NOMO-1 treated with dmso at 0.1 percent for 144 hours (cell line): ENCODE data around the gene HPS3.
"Not testable (repeated sequence)": the region's sequence is repeated elsewhere in the genome, so short reads cannot be mapped to it uniquely, and the experiment has no call there.

ENCODE experiments used
- DNase-seq: peaks from one replicate; lab custom pipeline; 2025; ENCODE audit not compliant: unreplicated experiment; lab: John Stamatoyannopoulos, UW

Gene HPS3, protein sequence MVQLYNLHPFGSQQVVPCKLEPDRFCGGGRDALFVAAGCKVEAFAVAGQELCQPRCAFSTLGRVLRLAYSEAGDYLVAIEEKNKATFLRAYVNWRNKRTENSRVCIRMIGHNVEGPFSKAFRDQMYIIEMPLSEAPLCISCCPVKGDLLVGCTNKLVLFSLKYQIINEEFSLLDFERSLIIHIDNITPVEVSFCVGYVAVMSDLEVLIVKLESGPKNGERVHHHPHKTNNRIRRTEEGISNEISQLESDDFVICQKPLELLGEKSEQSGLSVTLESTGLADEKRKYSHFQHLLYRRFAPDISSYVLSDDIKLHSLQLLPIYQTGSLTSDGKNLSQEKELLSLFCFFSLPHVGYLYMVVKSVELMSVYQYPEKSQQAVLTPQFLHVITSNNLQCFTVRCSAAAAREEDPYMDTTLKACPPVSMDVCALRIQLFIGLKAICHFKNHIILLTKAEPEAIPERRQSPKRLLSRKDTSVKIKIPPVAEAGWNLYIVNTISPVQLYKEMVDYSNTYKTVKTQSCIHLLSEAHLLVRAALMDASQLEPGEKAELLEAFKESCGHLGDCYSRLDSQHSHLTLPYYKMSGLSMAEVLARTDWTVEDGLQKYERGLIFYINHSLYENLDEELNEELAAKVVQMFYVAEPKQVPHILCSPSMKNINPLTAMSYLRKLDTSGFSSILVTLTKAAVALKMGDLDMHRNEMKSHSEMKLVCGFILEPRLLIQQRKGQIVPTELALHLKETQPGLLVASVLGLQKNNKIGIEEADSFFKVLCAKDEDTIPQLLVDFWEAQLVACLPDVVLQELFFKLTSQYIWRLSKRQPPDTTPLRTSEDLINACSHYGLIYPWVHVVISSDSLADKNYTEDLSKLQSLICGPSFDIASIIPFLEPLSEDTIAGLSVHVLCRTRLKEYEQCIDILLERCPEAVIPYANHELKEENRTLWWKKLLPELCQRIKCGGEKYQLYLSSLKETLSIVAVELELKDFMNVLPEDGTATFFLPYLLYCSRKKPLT

DNA sequence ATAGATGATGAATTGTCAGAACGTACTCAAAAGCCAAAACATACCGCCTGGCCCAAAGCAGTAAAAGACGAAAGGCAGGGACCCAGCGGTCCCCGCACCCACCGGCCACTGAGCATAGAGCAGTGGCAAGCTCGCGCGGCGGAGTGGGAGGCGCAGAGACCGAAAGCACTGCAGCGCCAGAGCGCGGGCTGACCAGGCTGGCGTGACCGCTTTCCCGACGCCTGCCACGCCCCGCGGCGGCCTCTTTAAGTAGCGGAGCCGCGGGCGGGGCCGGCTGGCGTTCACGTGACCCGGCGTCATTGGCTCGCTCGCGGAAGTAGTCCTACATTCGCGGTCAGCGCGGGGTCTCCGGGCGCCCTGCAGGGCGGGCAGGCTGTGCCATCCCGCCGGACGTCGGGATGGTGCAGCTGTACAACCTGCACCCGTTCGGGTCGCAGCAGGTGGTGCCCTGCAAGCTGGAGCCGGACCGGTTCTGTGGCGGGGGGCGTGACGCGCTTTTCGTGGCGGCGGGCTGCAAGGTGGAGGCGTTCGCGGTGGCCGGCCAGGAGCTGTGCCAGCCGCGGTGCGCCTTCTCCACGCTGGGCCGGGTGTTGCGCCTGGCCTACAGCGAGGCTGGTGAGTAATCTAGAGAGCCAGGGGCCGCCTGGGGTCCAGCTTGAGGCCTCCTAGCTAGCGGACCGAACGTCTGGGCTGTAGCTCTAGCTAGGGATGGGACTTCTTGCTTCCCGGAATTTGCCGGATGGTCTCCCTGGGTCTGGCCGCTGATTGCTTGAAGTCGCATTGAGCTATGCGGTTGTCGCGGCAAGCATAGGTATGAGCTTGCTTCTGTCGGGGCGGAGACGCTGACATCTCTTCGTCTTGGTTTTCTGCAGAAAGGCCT, at the start of gene HPS3:
HPS3 (plus strand) TSS at position 313 of the 880 bp plus-strand sequence; CDS start at position 399, 86 bp downstream.
- DNase-seq, result peak; percentile 95

GRCh38 chr3:149080011-149080698, 49.3 kb upstream of the HPS3 start:
- DNase-seq, result no peak

DNA sequence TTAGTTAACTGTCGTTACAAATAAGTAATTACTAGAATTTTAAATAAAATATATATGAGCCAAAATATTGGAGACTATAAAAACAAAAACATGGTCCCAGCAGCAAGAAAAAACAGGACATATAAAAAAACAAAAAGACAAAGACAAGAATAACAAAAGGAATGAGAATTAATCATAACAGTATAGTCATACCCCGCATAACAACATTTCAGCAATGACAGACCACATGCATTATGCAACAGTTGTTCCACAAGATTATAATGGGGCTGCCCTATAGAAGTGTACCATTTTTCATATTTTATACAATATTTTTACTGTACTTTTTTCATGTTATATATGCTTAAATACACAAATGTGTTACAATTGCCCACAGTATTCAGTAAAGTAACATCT, 48.7 kb upstream of the HPS3 start:
- DNase-seq, result no peak

- DNase-seq, result no peak
Measured at GRCh38 chr3:149081772-149082171, 47.7 kb upstream of the HPS3 start.

DNA sequence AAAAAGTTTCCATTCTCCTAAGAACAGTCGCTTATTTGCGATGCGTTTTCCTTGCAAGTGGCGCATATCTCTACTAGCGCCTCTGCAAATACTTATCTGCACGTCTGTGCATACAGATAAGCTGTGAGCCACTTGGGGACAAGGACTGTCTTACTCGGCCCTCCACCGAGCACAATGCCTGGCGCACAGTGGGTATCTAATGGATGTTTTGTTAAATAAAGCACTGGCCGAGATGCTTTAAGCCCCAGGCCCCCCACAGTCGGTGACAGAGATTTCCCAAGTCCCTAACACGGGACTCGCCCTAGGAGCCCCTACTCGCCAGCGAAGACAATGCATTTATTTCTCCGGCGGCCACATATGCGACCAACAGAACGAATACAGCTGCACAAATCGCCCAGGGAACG, 43.6 kb upstream of the HPS3 start:
- DNase-seq, result no peak

DNA sequence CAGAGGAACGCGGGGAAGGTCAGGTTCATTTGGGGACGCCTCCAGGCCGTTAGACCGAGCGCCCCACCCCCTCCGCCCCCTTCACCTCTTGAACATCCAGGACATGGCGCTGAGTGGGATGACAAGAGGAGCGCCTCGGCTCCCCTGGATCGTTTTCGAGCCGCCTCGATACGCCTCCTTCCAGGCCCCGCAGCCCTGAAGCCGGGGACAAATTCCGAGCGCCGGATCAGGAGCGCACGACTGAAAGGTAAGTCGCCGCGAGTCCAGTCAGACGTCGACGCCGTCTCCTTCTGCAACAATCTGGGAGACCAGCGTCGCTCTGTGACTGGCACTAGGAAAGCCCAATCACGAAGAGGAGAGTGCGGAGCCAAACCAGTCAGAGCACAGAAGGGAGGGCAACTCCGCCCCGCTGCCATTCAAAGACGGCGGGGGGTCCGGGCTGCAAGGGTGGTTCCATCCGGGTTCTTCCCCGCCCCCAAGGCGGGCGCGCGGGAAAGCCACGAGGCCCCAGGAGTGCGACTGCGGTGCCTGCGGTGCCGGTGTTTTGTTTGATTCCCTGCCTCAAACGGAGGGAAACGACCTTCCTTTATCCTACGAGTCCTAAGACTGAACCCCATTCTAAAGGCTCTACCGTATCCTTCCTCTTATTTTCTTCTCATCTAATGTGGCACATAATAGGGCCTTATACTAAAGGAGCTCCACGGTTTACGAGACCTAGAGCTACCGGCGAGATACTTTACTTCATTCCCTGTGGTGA, 43.0 kb upstream of the HPS3 start, which contains the start of gene HLTF:
HLTF (minus strand) TSS at position 302 of the 757 bp plus-strand sequence; CDS start at position 105, 197 bp downstream.
- DNase-seq, result peak; percentile 98

DNA sequence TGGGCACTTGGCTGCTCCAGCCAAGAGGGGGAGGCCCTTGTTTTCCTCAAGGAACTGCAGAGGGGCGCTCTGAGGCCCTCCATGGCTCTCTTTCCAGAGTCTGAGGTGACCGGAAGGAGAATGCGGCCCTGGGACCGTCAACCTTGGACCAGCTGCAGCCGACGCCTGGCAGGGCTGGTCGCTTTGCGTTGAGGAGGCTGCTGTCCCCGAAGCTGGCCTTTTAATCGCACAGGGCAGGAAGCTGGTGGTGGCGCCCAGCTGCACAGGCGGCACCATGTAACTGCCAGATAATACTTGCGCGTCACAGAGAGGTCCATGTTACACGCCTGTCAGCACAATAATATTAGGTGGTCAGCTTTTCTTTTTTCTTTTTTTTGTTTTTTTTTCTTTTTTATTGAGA, 42.2 kb upstream of the HPS3 start:
- no peak for DNase-seq

DNA sequence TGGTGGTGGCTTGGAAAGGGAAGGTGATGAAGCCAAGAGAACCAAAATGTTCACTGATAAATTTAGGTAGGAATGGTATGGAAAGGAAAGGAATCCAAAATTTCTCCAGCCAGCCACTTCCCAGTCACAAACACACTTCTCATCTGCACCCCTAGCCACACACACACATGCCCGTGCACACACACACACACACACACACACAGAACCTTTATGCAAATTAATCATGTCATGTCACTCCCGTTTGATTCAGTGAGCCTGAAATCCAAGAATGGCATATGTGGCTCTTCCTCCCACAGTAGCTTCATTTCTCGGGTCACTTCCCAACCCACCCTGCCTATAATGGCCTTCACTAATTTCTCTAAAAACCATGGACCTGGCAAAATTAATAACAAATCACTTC, 40.0 kb upstream of the HPS3 start:
- DNase-seq, result no peak

DNA sequence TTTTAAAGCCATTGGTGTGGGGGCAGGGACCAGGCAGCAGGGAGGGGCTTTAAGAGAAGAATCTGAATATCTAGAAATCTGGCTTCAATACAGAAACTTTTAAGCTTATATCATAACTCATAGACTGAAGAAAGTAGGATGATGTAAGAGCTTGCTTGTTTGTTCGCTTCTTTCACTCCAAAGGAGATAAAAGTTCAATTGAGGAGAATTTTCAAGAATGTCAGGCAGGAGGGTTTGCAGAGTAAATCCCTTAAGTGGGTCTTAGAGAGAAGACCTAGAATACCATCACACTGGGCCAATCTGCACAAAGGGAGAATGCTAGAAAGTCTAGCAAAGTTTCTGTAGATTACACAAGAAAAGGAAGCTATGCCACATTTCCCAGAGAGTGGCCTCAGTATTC, 39.0 kb upstream of the HPS3 start:
- DNase-seq, result no peak

- DNase-seq, result no peak
Measured at GRCh38 chr3:149090907-149091306, 38.5 kb upstream of the HPS3 start.

DNA sequence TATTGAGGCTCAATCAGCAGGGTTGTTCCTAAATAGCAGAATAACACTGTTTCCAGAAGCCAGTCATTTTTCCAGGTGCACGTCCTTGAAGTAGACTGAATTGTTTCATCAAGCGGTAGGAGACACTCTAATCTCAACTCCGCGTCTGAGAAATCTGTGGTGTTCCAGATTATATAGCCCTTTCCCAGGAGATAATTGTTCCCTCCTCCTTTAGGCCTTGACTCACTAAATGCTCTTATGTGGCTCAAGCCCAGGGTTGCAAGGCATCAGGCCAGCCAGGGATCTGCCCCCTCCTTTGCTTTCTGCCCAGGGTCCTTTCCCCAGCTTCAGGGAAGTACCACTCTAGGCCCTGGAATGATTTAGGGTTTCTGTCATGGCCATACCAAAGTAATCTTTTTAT, 37.5 kb upstream of the HPS3 start:
- DNase-seq, result no peak

DNA sequence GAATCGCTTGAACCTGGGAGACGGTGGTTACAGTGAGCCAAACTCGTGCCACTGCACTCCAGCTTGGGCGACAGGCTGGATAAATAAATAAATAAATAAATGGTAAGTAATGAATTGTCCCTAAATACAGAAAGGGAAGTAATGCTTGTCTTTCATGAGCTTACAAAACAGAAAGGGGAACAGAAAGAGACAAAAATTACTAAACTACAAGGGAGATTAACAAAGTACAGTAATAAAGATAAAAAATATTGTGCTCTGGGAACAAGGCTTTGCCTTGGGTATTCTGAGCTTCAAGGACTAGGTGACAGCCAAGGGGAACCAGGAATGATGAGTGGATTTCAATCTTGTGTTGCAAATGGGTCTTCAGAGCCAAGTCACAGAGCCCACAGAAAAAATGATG, 34.0 kb upstream of the HPS3 start:
- DNase-seq, result peak; percentile 66

- not testable (repeated sequence) for DNase-seq
Measured at GRCh38 chr3:149097987-149098386, 31.5 kb upstream of the HPS3 start.

DNA sequence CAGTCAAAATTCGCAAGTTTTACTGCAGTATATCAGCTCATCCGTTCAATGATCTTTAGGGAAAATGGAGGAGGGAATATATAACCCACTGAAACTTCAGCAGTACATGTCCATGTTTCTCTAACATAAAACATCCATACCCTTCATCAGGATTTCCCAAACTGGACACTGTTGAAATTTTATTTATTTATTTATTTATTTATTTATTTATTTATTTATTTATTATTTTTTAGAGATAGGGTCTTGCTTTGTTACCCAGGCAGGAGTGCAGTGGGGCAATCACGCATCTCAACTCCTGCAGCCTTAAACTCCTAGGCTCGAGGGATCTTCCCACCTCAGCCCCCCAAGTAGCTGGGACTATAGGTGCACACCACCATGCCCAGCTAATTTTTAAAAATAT, 28.3 kb upstream of the HPS3 start:
- DNase-seq, result no peak

DNA sequence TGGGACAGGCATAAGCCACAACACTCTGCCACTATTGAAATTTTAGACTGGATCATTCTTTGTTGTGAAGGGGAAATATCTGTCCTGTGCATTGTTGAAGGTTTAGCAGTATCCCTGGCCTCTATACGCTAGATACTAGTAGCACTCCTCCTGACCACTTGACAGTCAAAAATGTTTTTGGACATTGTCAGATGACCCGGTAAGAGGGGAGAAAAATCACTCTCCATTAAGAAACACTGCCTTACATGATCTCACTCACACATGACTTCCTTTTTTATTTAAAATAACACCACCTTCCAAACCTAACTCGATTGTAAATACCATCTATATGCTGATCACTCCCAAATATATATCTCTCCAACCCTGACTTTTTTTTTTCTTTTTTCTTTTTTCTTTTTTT, 27.8 kb upstream of the HPS3 start:
- DNase-seq, result no peak

DNA sequence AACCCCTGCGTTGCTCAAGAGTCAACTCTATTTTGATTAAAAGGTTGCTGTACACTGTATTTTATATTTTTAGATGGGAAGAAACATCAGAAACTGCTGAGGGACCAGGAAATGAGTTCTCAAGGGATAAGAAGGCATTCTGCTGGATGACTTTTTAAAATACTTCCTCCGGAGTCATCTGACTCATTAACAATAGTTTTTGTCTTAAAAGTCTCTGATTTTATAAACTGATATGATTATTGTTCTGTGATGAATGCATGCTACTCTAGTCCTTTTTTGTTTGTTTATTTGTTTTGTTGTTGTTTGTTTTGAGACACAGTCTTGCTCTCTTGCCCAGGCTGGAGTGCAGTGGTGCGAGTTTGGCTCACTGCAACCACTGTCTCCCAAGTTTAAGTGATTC, 25.0 kb upstream of the HPS3 start:
- DNase-seq, result no peak

GRCh38 chr3:149114458-149114857, 15.0 kb upstream of the HPS3 start:
- no peak for DNase-seq

DNA sequence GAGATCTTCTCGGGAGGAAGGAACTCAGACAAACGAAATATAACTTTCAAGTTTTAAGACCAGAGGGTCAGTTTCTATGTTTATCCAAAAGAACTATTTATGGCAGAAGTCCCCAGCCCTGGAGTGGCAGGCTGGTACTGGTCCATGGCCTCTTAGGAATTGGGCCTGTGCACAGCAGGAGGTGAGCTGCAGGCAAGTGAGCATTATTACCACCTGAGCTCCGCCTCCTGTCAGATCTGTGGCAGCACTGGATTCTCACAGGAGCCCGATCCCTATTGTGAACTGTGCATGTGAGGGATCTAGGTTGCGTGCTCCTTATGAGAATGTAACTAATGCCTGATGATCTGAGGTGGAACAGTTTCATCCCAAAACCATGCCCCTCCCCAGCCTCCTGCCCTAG, 14.3 kb upstream of the HPS3 start:
- no peak for DNase-seq

- no peak for DNase-seq
Measured at GRCh38 chr3:149118724-149119123, 10.7 kb upstream of the HPS3 start.
